PC-9 (cell line): ENCODE data around the gene CD180. TPM values are rescaled to one million over a fixed set of nuclear protein-coding genes. Genes with fewer than 3 reads are reported as not detected.
A peak's percentile ranks its signal among the peaks of the same experiment; 100 is the strongest.

Experiments
- Bru-seq: library from RNA; stranded (reverse); fragments of 400-500 nt; gene quantifications from one replicate; lab custom pipeline; 2021; lab: Mats Ljungman, UMichigan
- BruChase-seq, 2 experiments: library from RNA; stranded (reverse); fragments of 400-500 nt; gene quantifications; one replicate each; lab custom pipeline; 2021; lab: Mats Ljungman, UMichigan
- BruUV-seq: library from RNA; stranded (reverse); fragments of 400-500 nt; replicated peaks from 2 replicates; lab custom pipeline; 2021; lab: Mats Ljungman, UMichigan
- CTCF ChIA-PET: fragments of 300-600 bp; sonication (Branson Sonifier 250); formaldehyde crosslinking; loops from one replicate; lab custom pipeline; 2022; ENCODE audit warnings: antibody characterized with exemption; lab: Charles Lee
- POLR2A ChIA-PET: fragments of 300-600 bp; sonication (Branson Sonifier 250); formaldehyde crosslinking; loops from one replicate; lab custom pipeline; 2022; ENCODE audit warnings: antibody characterized with exemption; ENCODE audit not compliant: unreplicated experiment; lab: Charles Lee
- DNase-seq, 2 experiments: peaks; one replicate each; pipeline versions ENCODE4 v3.0.0 to v3.0.0-alpha.2; 2015 to 2022; ENCODE audit warnings: mixed read lengths in 1 of 2
- H2AFZ ChIP-seq: fragments of 200-600 bp; sonication (generic); 2 replicates; pipeline ENCODE4 v1.8.1; 2017; ENCODE audit warnings: antibody characterized with exemption
- H3F3A ChIP-seq: fragments of 200-600 bp; sonication (generic); 2 replicates; pipeline ENCODE4 v1.8.1; 2017; ENCODE audit warnings: antibody characterized with exemption, mild to moderate bottlenecking, low read depth; ENCODE audit not compliant: insufficient read depth
- H3K27ac ChIP-seq: fragments of 200-600 bp; sonication (generic); 2 replicates; pipeline ENCODE4 v1.6.1; 2016; ENCODE audit warnings: mixed run types
- H3K27me3 ChIP-seq: fragments of 200-600 bp; sonication (generic); 2 replicates; pipeline ENCODE4 v1.6.1; 2016; ENCODE audit warnings: low read depth, mixed run types; ENCODE audit not compliant: insufficient read depth
- H3K36me3 ChIP-seq: fragments of 200-600 bp; sonication (generic); 2 replicates; pipeline ENCODE4 v1.6.1; 2016; ENCODE audit warnings: low read depth, mixed run types
- H3K4me1 ChIP-seq: fragments of 200-600 bp; sonication (generic); replicated peaks from 2 replicates; pipeline ENCODE4 v1.6.1; 2016; ENCODE audit warnings: mixed run types; ENCODE audit not compliant: insufficient read depth
- H3K4me2 ChIP-seq: fragments of 200-600 bp; sonication (generic); 2 replicates; pipeline ENCODE4 v1.6.1; 2017; ENCODE audit warnings: mixed run types
- H3K4me3 ChIP-seq: fragments of 200-600 bp; sonication (generic); 2 replicates; pipeline ENCODE4 v1.6.1; 2016; ENCODE audit warnings: mixed run types
- H3K79me2 ChIP-seq: fragments of 200-600 bp; sonication (generic); 2 replicates; pipeline ENCODE4 v1.6.1; 2017; ENCODE audit warnings: low read depth, mixed run types
- H3K9me2 ChIP-seq: fragments of 200-600 bp; sonication (generic); 2 replicates; pipeline ENCODE4 v1.8.1; 2017; ENCODE audit warnings: mild to moderate bottlenecking; ENCODE audit not compliant: insufficient read depth
- H3K9me3 ChIP-seq: fragments of 200-600 bp; sonication (generic); 2 replicates; pipeline ENCODE4 v1.8.1; 2016; ENCODE audit warnings: low read depth; ENCODE audit not compliant: insufficient read depth
- H4K20me1 ChIP-seq: fragments of 200-600 bp; sonication (generic); 2 replicates; pipeline ENCODE4 v1.8.1; 2017; ENCODE audit not compliant: insufficient read depth
- CTCF ChIP-seq: fragments of 200-600 bp; sonication (generic); conservative IDR thresholded peaks from 2 replicates; pipeline ENCODE4 v1.6.1; 2017; ENCODE audit warnings: mixed run types, antibody characterized with exemption, mild to moderate bottlenecking, moderate library complexity
- EZH2 ChIP-seq: fragments of 200-600 bp; sonication (generic); IDR thresholded peaks from 2 replicates; pipeline ENCODE4 v1.8.0; 2017; ENCODE audit warnings: antibody characterized with exemption, low read depth
- intact Hi-C: fragments of 100-400 bp; cut with micrococcal nuclease; formaldehyde crosslinking; loops from one replicate; pipeline ENCODE4 v1.10.0; 2022; ENCODE audit not compliant: unreplicated experiment
- long read RNA-seq: library from polyadenylated mRNA; stranded (forward); transcript quantifications from one replicate; pipeline ENCODE4 v2.0.0, GENCODE V29; 2022
- total RNA-seq: library from RNA; stranded (reverse); gene quantifications from 2 replicates; pipeline ENCODE4 v1.2.3, GENCODE V29; 2021

The CD180 gene
- not detected in 2 replicates for total RNA-seq
- Bru-seq, nascent RNA = not detected
- BruChase-seq, experiment 1, labeled RNA remaining after a 2-hour chase = percentile 7 among the genes with signal in this experiment
- BruChase-seq, experiment 2, labeled RNA remaining after a 6-hour chase = not detected
- long read RNA-seq = 0 reads

- H3K4me3 ChIP-seq = no peak within 1 kb of the TSS
- ChIA-PET CTCF (no interaction called here), POLR2A (no interaction called here)
- H3K4me1 ChIP-seq = peaks cover 19% of the 10 kb centered on the region
- H3K9me3 ChIP-seq = no peaks in the 10 kb centered on the region
- 0 out of 2 replicates have a peak within 1 kb of the TSS, but pooled peaks have one; percentile 13 for H3K4me2 ChIP-seq
- no peaks in the 10 kb centered on the region for H3K27me3 ChIP-seq
- no peaks in the 10 kb centered on the region for H3K36me3 ChIP-seq
- no peaks in the 10 kb centered on the region for H3F3A ChIP-seq
- DNase-seq = no peak
- no TSS peak for BruUV-seq
- TF ChIP-seq CTCF = no peak
- TF ChIP-seq EZH2 = no peak
- H2AFZ ChIP-seq = no peak within 1 kb of the TSS
- no peaks in the 10 kb centered on the region for H3K79me2 ChIP-seq
- H3K27ac ChIP-seq = no peak within 1 kb of the TSS
- H4K20me1 ChIP-seq = no peaks in the 10 kb centered on the region
- no peaks in the 10 kb centered on the region for H3K9me2 ChIP-seq
- intact Hi-C loops = no loop called here
These were observed at the start of gene CD180 for GRCh38 chr5:67196537-67197059. Gene CD180, minus strand, starts transcription at chr5:67196799. Its CDS starts 158 bp downstream, at chr5:67196641.

GRCh38 chr5:67246108-67246507 is 49.5 kb upstream of the CD180 start:
- Histone ChIP-seq H3K27ac (no peak overlapping the region), H3K9me3 (no peaks in the 10 kb centered on the region), H3K36me3 (no peaks in the 10 kb centered on the region), H3K4me2 (no peak overlapping the region), H3K79me2 (no peaks in the 10 kb centered on the region), H2AFZ (no peak overlapping the region), H3K27me3 (0 out of 2 replicates have a peak, but pooled peaks cover 3% of the 10 kb centered on the region), H3K4me3 (no peak overlapping the region), H3F3A (no peaks in the 10 kb centered on the region), H3K9me2 (no peaks in the 10 kb centered on the region), H3K4me1 (no peaks in the 10 kb centered on the region), H4K20me1 (no peaks in the 10 kb centered on the region)
- TF ChIP-seq EZH2 = no peak
- TF ChIP-seq CTCF = peak; percentile 84
- intact Hi-C loops = loop anchor here (1.0 kb wide), 1 partner anchor 1006 kb away; no protein-coding TSS in a partner anchor
- no TSS peak for BruUV-seq
- ChIA-PET CTCF (interaction anchor here (0.6 to 2.3 kb wide), 5 partner anchors 84 to 1369 kb away, joined by 3 to 9 read pairs (median 3); no protein-coding TSS in a partner anchor), POLR2A (no interaction called here)
- DNase-seq = peak in 1 of 2 experiments; percentile 39

GRCh38 chr5:67245259-67245846 is 48.8 kb upstream of the CD180 start:
- TF ChIP-seq EZH2 (no peak), CTCF (no peak)
- no peaks in the 10 kb centered on the region for H3F3A ChIP-seq
- POLR2A ChIA-PET = no interaction called here
- H3K4me3 ChIP-seq = no peak overlapping the region
- H3K27ac ChIP-seq = no peak overlapping the region
- no peaks in the 10 kb centered on the region for H3K9me3 ChIP-seq
- H3K36me3 ChIP-seq = no peaks in the 10 kb centered on the region
- no peak overlapping the region for H3K4me2 ChIP-seq
- CTCF ChIA-PET = interaction anchor here (0.6 to 2.3 kb wide), 6 partner anchors 14 to 1007 kb away, joined by 3 to 9 read pairs (median 4); no protein-coding TSS in a partner anchor
- 0 out of 2 replicates have a peak, but pooled peaks cover 3% of the 10 kb centered on the region for H3K27me3 ChIP-seq
- no peak overlapping the region for H2AFZ ChIP-seq
- BruUV-seq = no TSS peak
- no peaks in the 10 kb centered on the region for H3K79me2 ChIP-seq
- no peaks in the 10 kb centered on the region for H4K20me1 ChIP-seq
- intact Hi-C loops = no loop called here
- no peaks in the 10 kb centered on the region for H3K9me2 ChIP-seq
- DNase-seq = no peak
- no peaks in the 10 kb centered on the region for H3K4me1 ChIP-seq
